PC-9 (cell line): ENCODE data around the gene RSPH9. TPM values are rescaled to one million over a fixed set of nuclear protein-coding genes. Genes with fewer than 3 reads are reported as not detected.

ENCODE experiments used
- BruUV-seq: library from RNA; stranded (reverse); fragments of 400-500 nt; replicated peaks from 2 replicates; lab custom pipeline; 2021; lab: Mats Ljungman, UMichigan
- CTCF ChIA-PET: fragments of 300-600 bp; sonication (Branson Sonifier 250); formaldehyde crosslinking; loops from one replicate; lab custom pipeline; 2022; ENCODE audit warnings: antibody characterized with exemption; lab: Charles Lee
- POLR2A ChIA-PET: fragments of 300-600 bp; sonication (Branson Sonifier 250); formaldehyde crosslinking; loops from one replicate; lab custom pipeline; 2022; ENCODE audit warnings: antibody characterized with exemption; ENCODE audit not compliant: unreplicated experiment; lab: Charles Lee
- DNase-seq, 2 experiments: peaks; one replicate each; pipeline versions ENCODE4 v3.0.0 to v3.0.0-alpha.2; 2015 to 2022; ENCODE audit warnings: mixed read lengths in 1 of 2
- H2AFZ ChIP-seq: fragments of 200-600 bp; sonication (generic); 2 replicates; pipeline ENCODE4 v1.8.1; 2017; ENCODE audit warnings: antibody characterized with exemption
- H3F3A ChIP-seq: fragments of 200-600 bp; sonication (generic); 2 replicates; pipeline ENCODE4 v1.8.1; 2017; ENCODE audit warnings: antibody characterized with exemption, mild to moderate bottlenecking, low read depth; ENCODE audit not compliant: insufficient read depth
- H3K27ac ChIP-seq: fragments of 200-600 bp; sonication (generic); 2 replicates; pipeline ENCODE4 v1.6.1; 2016; ENCODE audit warnings: mixed run types
- H3K27me3 ChIP-seq: fragments of 200-600 bp; sonication (generic); 2 replicates; pipeline ENCODE4 v1.6.1; 2016; ENCODE audit warnings: low read depth, mixed run types; ENCODE audit not compliant: insufficient read depth
- H3K36me3 ChIP-seq: fragments of 200-600 bp; sonication (generic); 2 replicates; pipeline ENCODE4 v1.6.1; 2016; ENCODE audit warnings: low read depth, mixed run types
- H3K4me1 ChIP-seq: fragments of 200-600 bp; sonication (generic); replicated peaks from 2 replicates; pipeline ENCODE4 v1.6.1; 2016; ENCODE audit warnings: mixed run types; ENCODE audit not compliant: insufficient read depth
- H3K4me2 ChIP-seq: fragments of 200-600 bp; sonication (generic); 2 replicates; pipeline ENCODE4 v1.6.1; 2017; ENCODE audit warnings: mixed run types
- H3K4me3 ChIP-seq: fragments of 200-600 bp; sonication (generic); 2 replicates; pipeline ENCODE4 v1.6.1; 2016; ENCODE audit warnings: mixed run types
- H3K79me2 ChIP-seq: fragments of 200-600 bp; sonication (generic); 2 replicates; pipeline ENCODE4 v1.6.1; 2017; ENCODE audit warnings: low read depth, mixed run types
- H3K9me2 ChIP-seq: fragments of 200-600 bp; sonication (generic); 2 replicates; pipeline ENCODE4 v1.8.1; 2017; ENCODE audit warnings: mild to moderate bottlenecking; ENCODE audit not compliant: insufficient read depth
- H3K9me3 ChIP-seq: fragments of 200-600 bp; sonication (generic); 2 replicates; pipeline ENCODE4 v1.8.1; 2016; ENCODE audit warnings: low read depth; ENCODE audit not compliant: insufficient read depth
- H4K20me1 ChIP-seq: fragments of 200-600 bp; sonication (generic); 2 replicates; pipeline ENCODE4 v1.8.1; 2017; ENCODE audit not compliant: insufficient read depth
- EZH2 ChIP-seq: fragments of 200-600 bp; sonication (generic); IDR thresholded peaks from 2 replicates; pipeline ENCODE4 v1.8.0; 2017; ENCODE audit warnings: antibody characterized with exemption, low read depth
- intact Hi-C: fragments of 100-400 bp; cut with micrococcal nuclease; formaldehyde crosslinking; loops from one replicate; pipeline ENCODE4 v1.10.0; 2022; ENCODE audit not compliant: unreplicated experiment
- total RNA-seq: library from RNA; stranded (reverse); gene quantifications from 2 replicates; pipeline ENCODE4 v1.2.3, GENCODE V29; 2021
- TF ChIP-seq, protein P1 (sequence below): fragments of 200-600 bp; sonication (generic); conservative IDR thresholded peaks from 2 replicates; pipeline ENCODE4 v1.6.1; 2017; ENCODE audit warnings: mixed run types, antibody characterized with exemption, mild to moderate bottlenecking, moderate library complexity

The RSPH9 gene
- total RNA-seq, 1 experiment from 2014 or later = not detected

GRCh38 chr6:43705996-43706395 lies 61.2 kb downstream of the RSPH9 start:
- H3K4me2 ChIP-seq = no peak overlapping the region
- no peak overlapping the region for H2AFZ ChIP-seq
- CTCF ChIA-PET = interaction anchor here (0.8 kb wide), 1 partner anchor 373 kb away, joined by 3 read pairs; no protein-coding TSS in a partner anchor

GRCh38 chr6:43706788-43707187 lies 62.0 kb downstream of the RSPH9 start:
- Histone ChIP-seq H3K4me3 (no peak overlapping the region), H4K20me1 (no peaks in the 10 kb centered on the region), H3K9me3 (no peaks in the 10 kb centered on the region), H3F3A (peaks cover 47% of the 10 kb centered on the region), H3K9me2 (no peaks in the 10 kb centered on the region), H3K27me3 (no peaks in the 10 kb centered on the region), H2AFZ (no peak overlapping the region), H3K36me3 (no peaks in the 10 kb centered on the region), H3K4me2 (no peak overlapping the region), H3K79me2 (no peaks in the 10 kb centered on the region), H3K4me1 (peaks cover 58% of the 10 kb centered on the region), H3K27ac (no peak overlapping the region)
- BruUV-seq = no TSS peak
- DNase-seq = no peak
- TF ChIP-seq, protein P1, sequence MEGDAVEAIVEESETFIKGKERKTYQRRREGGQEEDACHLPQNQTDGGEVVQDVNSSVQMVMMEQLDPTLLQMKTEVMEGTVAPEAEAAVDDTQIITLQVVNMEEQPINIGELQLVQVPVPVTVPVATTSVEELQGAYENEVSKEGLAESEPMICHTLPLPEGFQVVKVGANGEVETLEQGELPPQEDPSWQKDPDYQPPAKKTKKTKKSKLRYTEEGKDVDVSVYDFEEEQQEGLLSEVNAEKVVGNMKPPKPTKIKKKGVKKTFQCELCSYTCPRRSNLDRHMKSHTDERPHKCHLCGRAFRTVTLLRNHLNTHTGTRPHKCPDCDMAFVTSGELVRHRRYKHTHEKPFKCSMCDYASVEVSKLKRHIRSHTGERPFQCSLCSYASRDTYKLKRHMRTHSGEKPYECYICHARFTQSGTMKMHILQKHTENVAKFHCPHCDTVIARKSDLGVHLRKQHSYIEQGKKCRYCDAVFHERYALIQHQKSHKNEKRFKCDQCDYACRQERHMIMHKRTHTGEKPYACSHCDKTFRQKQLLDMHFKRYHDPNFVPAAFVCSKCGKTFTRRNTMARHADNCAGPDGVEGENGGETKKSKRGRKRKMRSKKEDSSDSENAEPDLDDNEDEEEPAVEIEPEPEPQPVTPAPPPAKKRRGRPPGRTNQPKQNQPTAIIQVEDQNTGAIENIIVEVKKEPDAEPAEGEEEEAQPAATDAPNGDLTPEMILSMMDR = no peak
- no peak for TF ChIP-seq EZH2
- intact Hi-C loops = no loop called here
- ChIA-PET CTCF (interaction anchor here (0.5 kb wide), 1 partner anchor 80 kb away, joined by 4 read pairs; no protein-coding TSS in a partner anchor), POLR2A (interaction anchor here (0.6 to 0.7 kb wide), 2 partner anchors 42 to 60 kb away, joined by 4 read pairs; no protein-coding TSS in a partner anchor)

More at GRCh38 chr6:43705996-43706395, 61.2 kb downstream of the RSPH9 start:
- Histone ChIP-seq H3K4me3 (no peak overlapping the region), H3K36me3 (no peaks in the 10 kb centered on the region), H3F3A (peaks cover 55% of the 10 kb centered on the region), H4K20me1 (no peaks in the 10 kb centered on the region), H3K27me3 (no peaks in the 10 kb centered on the region), H3K79me2 (no peaks in the 10 kb centered on the region), H3K4me1 (peaks cover 66% of the 10 kb centered on the region), H3K9me3 (no peaks in the 10 kb centered on the region), H3K9me2 (no peaks in the 10 kb centered on the region), H3K27ac (no peak overlapping the region)
- no peak for TF ChIP-seq EZH2
- TF ChIP-seq, protein P1 = no peak
- no peak for DNase-seq
- POLR2A ChIA-PET = interaction anchor here (0.6 to 0.7 kb wide), 3 partner anchors 9 to 59 kb away, joined by 4 to 6 read pairs (median 4); no protein-coding TSS in a partner anchor
- intact Hi-C loops = no loop called here
- BruUV-seq = no TSS peak

DNA sequence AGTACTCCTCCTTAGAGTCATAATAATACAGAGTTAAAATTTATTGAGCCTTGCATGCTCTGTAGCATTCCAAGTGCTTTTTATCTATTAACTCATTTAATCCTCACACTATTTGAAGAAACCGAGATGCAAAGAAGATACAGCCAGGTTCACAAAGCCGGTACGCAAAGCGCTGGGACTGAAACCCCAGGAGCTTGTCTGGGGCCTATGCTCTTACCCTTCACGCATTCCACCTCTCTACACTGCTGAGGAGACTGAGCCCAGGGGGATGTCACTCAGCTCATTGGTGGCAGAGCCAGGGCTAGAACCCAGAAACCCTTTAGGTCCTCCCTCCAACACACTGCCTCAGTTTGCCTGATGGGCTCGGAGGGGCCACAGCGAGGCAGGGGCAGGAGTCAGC lies 62.4 kb downstream of the RSPH9 start:
- intact Hi-C loops = no loop called here
- H3K4me1 ChIP-seq = peaks cover 53% of the 10 kb centered on the region
- DNase-seq = peak in 1 of 2 experiments; percentile 28
- ChIA-PET CTCF (interaction anchor here (0.5 kb wide), 1 partner anchor 79 kb away, joined by 4 read pairs; no protein-coding TSS in a partner anchor), POLR2A (no interaction called here)
- no peak overlapping the region for H3K4me3 ChIP-seq
- H4K20me1 ChIP-seq = no peaks in the 10 kb centered on the region
- H3K4me2 ChIP-seq = no peak overlapping the region
- H3K36me3 ChIP-seq = no peaks in the 10 kb centered on the region
- H2AFZ ChIP-seq = no peak overlapping the region
- no peaks in the 10 kb centered on the region for H3K9me3 ChIP-seq
- H3K9me2 ChIP-seq = no peaks in the 10 kb centered on the region
- TF ChIP-seq, protein P1 = no peak
- TF ChIP-seq EZH2 = no peak
- BruUV-seq = no TSS peak
- no peaks in the 10 kb centered on the region for H3K79me2 ChIP-seq
- H3F3A ChIP-seq = peaks cover 42% of the 10 kb centered on the region
- no peak overlapping the region for H3K27ac ChIP-seq
- no peaks in the 10 kb centered on the region for H3K27me3 ChIP-seq
